HEK293 (cell line): Measurements from ENCODE around the gene STOML1.
"Not testable (repeated sequence)": the region's sequence is repeated elsewhere in the genome, so short reads cannot be mapped to it uniquely, and the experiment has no call there.

Experiments used
- ZBTB48 ChIP-seq: fragments of 450-650 bp; formaldehyde crosslinking; IDR thresholded peaks from 2 replicates; pipeline ENCODE4 v1.5.1; 2016; ENCODE audit warnings: missing biosample characterization, missing genetic modification characterization
- ZNF10 ChIP-seq: fragments of 450-650 bp; formaldehyde crosslinking; IDR thresholded peaks from 2 replicates; pipeline ENCODE4 v1.5.1; 2017; ENCODE audit warnings: missing biosample characterization, missing genetic modification characterization

DNA sequence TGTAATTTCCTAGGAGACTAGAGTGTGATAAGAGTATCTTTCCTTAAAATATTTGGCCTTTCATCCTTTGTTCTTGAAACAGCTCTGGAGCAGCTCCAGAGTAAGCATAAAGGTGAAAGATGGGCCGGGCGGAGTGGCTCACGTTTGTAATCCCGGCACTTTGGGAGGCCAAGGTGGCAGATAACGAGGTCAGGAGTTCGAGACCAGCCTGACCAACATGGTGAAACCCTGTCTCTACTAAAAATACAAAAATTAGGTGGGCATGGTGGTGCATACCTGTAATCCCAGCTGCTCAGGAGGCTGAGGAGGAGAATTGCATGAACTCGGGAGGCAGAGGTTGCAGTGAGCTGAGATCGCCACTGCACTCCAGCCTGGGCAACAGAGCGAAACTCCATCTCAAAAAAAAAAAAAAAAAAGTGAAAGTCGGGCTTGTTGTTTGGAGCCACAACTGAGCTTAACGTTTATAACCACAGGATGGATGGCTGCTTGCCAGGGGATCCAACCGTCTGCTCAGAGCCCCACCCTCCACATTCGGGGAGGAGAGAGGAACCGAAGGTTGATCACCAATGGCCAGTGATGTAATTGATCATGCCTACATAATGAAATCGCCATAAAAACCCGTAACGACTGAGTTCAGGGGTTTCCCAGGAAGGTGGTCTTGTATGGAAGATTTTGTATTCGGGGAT lies 16.5 kb downstream of the STOML1 start:
- not testable (repeated sequence) for TF ChIP-seq ZBTB48, ZNF10 (tag by site-specific recombination)
